ENCODE results near the gene KCNF1.

KCNF1 gene

DNA sequence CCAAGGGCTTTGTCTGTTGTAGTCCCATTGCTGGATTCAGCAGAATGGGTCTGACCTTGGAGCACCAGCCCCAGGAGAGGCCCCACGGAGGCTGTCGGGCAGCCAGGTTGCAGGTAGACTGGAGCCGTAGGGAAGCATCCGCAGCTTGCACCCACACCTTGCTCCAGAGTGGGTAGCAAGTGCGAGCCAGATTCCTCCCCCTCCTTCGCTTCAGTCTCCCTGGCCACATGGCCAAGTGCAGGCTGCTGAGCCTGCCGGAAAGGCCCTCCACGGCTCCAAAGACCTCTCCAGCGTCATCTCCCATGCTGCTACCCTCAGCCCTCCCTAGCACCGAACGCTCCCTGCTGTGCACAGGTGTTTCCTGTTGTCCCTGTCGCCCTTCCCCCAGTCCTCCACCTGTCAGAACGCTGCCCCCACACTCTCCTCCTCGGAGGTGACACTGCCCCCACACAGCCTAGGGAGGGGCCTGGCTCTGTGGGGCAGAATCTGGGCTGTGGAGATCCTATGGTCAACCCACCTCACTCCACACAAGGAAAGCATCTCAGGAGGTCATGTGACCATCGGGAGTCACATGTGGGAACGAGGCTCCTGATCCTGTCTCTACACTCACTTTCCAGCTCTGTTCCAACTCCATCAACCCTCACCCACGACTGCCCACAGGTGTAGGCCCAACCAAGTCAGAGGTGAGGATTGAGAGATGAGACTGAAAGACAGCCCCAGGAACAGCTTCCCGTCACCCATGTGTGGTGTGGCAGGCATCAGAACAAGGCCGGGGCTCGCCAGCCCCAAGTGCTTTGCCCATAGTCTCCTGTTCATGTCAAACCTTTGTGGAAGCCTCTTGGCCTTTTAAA, 8.3 kb downstream of the KCNF1 start:
- no peak overlapping the region for H2AFZ ChIP-seq (ENCODE audit: insufficient read depth, low read length, poor library complexity)
- DNase-seq = no peak
- H3K4me3 ChIP-seq (ENCODE audit: low read depth, low read length) = no peak overlapping the region
- no peak overlapping the region for H3K4ac ChIP-seq (ENCODE audit: low read depth, low read length)
- H3K79me2 ChIP-seq (ENCODE audit: control insufficient read depth, insufficient read depth, low read length, poor library complexity) = no peaks in the 10 kb centered on the region
- no peak overlapping the region for H4K12ac ChIP-seq (ENCODE audit: low read depth, low read length)
- no CpG with 5 or more reads among the region's 20 CpGs for WGBS (ENCODE audit: extremely low coverage, insufficient coverage, insufficient read length)
- no peaks in the 10 kb centered on the region for H3K4me1 ChIP-seq (ENCODE audit: control insufficient read depth in 1 of 2, insufficient read depth in 2 of 2, low read length in 2 of 2)
- no peak overlapping the region for H3K14ac ChIP-seq (ENCODE audit: low read length)
- H2BK12ac ChIP-seq (ENCODE audit: low read length) = no peak overlapping the region
- no peak overlapping the region for H3K18ac ChIP-seq (ENCODE audit: low read length)
- H3K79me1 ChIP-seq (ENCODE audit: low read length) = no peaks in the 10 kb centered on the region
- no peak overlapping the region for H2BK120ac ChIP-seq (ENCODE audit: insufficient read depth, low read length, poor library complexity)
- no peak overlapping the region for H3K9ac ChIP-seq (ENCODE audit: low read length)
- no peaks in the 10 kb centered on the region for H3K36me3 ChIP-seq (ENCODE audit: control insufficient read depth in 1 of 2, insufficient read depth in 2 of 2, low read length in 2 of 2)
- no peak overlapping the region for H3K23ac ChIP-seq (ENCODE audit: low read length)
- H4K91ac ChIP-seq (ENCODE audit: low read depth, low read length) = no peak overlapping the region
- no peak overlapping the region for H3K27ac ChIP-seq (ENCODE audit: low read depth, low read length)
- H3K4me2 ChIP-seq (ENCODE audit: low read length) = no peak overlapping the region
- H2AK5ac ChIP-seq (ENCODE audit: low read length) = no peak overlapping the region
- H3K27me3 ChIP-seq (ENCODE audit: insufficient read depth, low read length) = no peaks in the 10 kb centered on the region
- H2BK5ac ChIP-seq (ENCODE audit: low read depth, low read length, poor library complexity) = no peak overlapping the region
- peaks cover 2% of the 10 kb centered on the region for H3K9me3 ChIP-seq (ENCODE audit: insufficient read depth, low read depth, low read length)
- no peak overlapping the region for H4K8ac ChIP-seq (ENCODE audit: low read depth, low read length)

DNA sequence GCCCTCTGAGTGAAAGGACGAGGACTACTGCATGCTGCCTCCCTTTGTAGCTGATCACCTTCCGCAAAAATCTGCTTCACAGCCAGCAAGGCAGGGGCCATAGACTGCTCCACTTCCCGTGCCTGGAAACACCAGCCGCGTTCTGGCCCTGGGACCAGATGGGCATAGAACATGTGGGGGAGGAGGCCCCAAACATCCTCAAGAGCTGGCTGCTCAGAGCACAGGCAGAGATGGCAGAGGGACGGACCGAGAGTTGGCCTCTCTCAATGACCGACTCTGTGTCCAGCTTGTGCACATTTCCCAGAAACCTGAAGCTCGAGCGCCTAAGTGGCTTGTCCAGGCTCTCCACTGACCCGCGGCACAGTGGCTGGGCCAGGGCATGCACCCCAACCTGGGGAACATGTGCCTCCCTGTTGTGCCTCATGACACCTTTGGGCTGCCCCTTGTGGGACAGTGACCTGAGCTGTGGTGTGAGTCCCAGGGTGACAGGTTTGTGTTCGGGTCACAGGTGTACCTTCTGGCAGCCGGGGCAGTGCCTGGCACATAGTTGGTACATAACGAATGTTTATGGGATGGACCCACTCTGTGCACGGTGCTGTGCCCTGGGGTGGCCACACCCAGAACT, 9.1 kb downstream of the KCNF1 start:
- Histone ChIP-seq H3K79me2 (ENCODE audit: control insufficient read depth, insufficient read depth, low read length, poor library complexity) (no peaks in the 10 kb centered on the region), H3K4ac (ENCODE audit: low read depth, low read length) (no peak overlapping the region), H2BK120ac (ENCODE audit: insufficient read depth, low read length, poor library complexity) (no peak overlapping the region), H3K36me3 (ENCODE audit: control insufficient read depth in 1 of 2, insufficient read depth in 2 of 2, low read length in 2 of 2) (no peaks in the 10 kb centered on the region), H4K8ac (ENCODE audit: low read depth, low read length) (no peak overlapping the region), H3K4me3 (ENCODE audit: low read depth, low read length) (no peak overlapping the region), H2BK12ac (ENCODE audit: low read length) (no peak overlapping the region), H4K12ac (ENCODE audit: low read depth, low read length) (no peak overlapping the region), H3K23ac (ENCODE audit: low read length) (no peak overlapping the region), H3K18ac (ENCODE audit: low read length) (no peak overlapping the region), H3K4me2 (ENCODE audit: low read length) (no peak overlapping the region), H2AK5ac (ENCODE audit: low read length) (no peak overlapping the region), H2AFZ (ENCODE audit: insufficient read depth, low read length, poor library complexity) (no peak overlapping the region), H3K79me1 (ENCODE audit: low read length) (no peaks in the 10 kb centered on the region), H4K91ac (ENCODE audit: low read depth, low read length) (no peak overlapping the region), H2BK5ac (ENCODE audit: low read depth, low read length, poor library complexity) (no peak overlapping the region), H3K27me3 (ENCODE audit: insufficient read depth, low read length) (no peaks in the 10 kb centered on the region), H3K9ac (ENCODE audit: low read length) (no peak overlapping the region), H3K4me1 (ENCODE audit: control insufficient read depth in 1 of 2, insufficient read depth in 2 of 2, low read length in 2 of 2) (no peaks in the 10 kb centered on the region), H3K14ac (ENCODE audit: low read length) (no peak overlapping the region), H3K9me3 (ENCODE audit: insufficient read depth, low read depth, low read length) (peaks cover 3% of the 10 kb centered on the region), H3K27ac (ENCODE audit: low read depth, low read length) (no peak overlapping the region)
- WGBS (ENCODE audit: extremely low coverage, insufficient coverage, insufficient read length) = no CpG with 5 or more reads among the region's 16 CpGs
- no peak for DNase-seq

GRCh38 chr2:10921525-10921924, 9.8 kb downstream of the KCNF1 start:
- Histone ChIP-seq H2BK120ac (ENCODE audit: insufficient read depth, low read length, poor library complexity) (no peak overlapping the region), H4K12ac (ENCODE audit: low read depth, low read length) (no peak overlapping the region), H2AFZ (ENCODE audit: insufficient read depth, low read length, poor library complexity) (no peak overlapping the region), H3K4me1 (ENCODE audit: control insufficient read depth in 1 of 2, insufficient read depth in 2 of 2, low read length in 2 of 2) (no peaks in the 10 kb centered on the region), H2BK12ac (ENCODE audit: low read length) (no peak overlapping the region), H2AK5ac (ENCODE audit: low read length) (no peak overlapping the region), H2BK5ac (ENCODE audit: low read depth, low read length, poor library complexity) (no peak overlapping the region), H3K27me3 (ENCODE audit: insufficient read depth, low read length) (no peaks in the 10 kb centered on the region), H4K91ac (ENCODE audit: low read depth, low read length) (no peak overlapping the region), H3K23ac (ENCODE audit: low read length) (no peak overlapping the region), H3K9me3 (ENCODE audit: insufficient read depth, low read depth, low read length) (peaks cover 3% of the 10 kb centered on the region), H3K79me2 (ENCODE audit: control insufficient read depth, insufficient read depth, low read length, poor library complexity) (no peaks in the 10 kb centered on the region), H3K79me1 (ENCODE audit: low read length) (no peaks in the 10 kb centered on the region), H3K9ac (ENCODE audit: low read length) (no peak overlapping the region), H3K36me3 (ENCODE audit: control insufficient read depth in 1 of 2, insufficient read depth in 2 of 2, low read length in 2 of 2) (no peaks in the 10 kb centered on the region), H4K8ac (ENCODE audit: low read depth, low read length) (no peak overlapping the region), H3K4me2 (ENCODE audit: low read length) (no peak overlapping the region), H3K27ac (ENCODE audit: low read depth, low read length) (no peak overlapping the region), H3K14ac (ENCODE audit: low read length) (no peak overlapping the region), H3K4ac (ENCODE audit: low read depth, low read length) (no peak overlapping the region), H3K4me3 (ENCODE audit: low read depth, low read length) (no peak overlapping the region), H3K18ac (ENCODE audit: low read length) (no peak overlapping the region)
- WGBS (ENCODE audit: extremely low coverage, insufficient coverage, insufficient read length) = no CpG with 5 or more reads among the region's 6 CpGs
- DNase-seq = no peak

DNA sequence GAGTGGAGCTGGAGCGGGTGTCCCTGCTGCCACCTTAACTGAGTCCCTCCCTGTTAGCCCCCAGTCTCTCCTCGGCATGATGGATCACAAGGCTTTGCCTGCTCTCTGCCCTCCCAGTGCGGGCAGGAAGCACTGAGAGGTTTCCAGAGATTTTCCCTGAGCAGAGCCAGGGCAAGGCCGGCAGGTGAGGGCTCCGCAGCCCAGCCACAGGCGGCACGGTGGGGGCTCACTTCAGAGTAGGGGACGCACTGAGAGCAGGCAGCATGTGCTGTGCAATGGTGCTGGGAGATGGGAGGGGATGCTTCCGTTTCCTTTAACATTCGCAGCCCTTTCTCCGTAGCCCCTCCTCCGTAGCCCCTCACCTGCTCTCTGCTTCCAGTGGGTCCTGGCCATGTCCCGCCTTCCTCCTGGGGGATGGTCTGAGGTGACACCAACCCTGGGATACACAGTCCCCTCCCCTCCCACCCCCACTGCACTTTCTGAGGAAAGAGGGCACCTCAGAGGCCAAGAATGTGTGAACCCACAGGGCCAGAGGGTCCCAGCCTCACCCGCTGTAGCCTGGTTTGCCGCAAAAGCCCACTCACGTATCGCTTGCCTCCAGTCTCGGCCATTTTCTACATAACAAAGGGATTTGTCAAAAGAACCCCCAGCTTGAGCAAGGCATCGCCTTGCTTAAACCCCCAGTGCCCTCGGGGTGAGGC, 10.7 kb downstream of the KCNF1 start:
- Histone ChIP-seq H3K4me3 (ENCODE audit: low read depth, low read length) (no peak overlapping the region), H2BK120ac (ENCODE audit: insufficient read depth, low read length, poor library complexity) (no peak overlapping the region), H3K27ac (ENCODE audit: low read depth, low read length) (no peak overlapping the region), H3K79me2 (ENCODE audit: control insufficient read depth, insufficient read depth, low read length, poor library complexity) (no peaks in the 10 kb centered on the region), H3K9me3 (ENCODE audit: insufficient read depth, low read depth, low read length) (peaks cover 3% of the 10 kb centered on the region), H3K9ac (ENCODE audit: low read length) (no peak overlapping the region), H3K4me2 (ENCODE audit: low read length) (no peak overlapping the region), H4K12ac (ENCODE audit: low read depth, low read length) (no peak overlapping the region), H4K91ac (ENCODE audit: low read depth, low read length) (no peak overlapping the region), H3K18ac (ENCODE audit: low read length) (no peak overlapping the region), H2AFZ (ENCODE audit: insufficient read depth, low read length, poor library complexity) (no peak overlapping the region), H3K4me1 (ENCODE audit: control insufficient read depth in 1 of 2, insufficient read depth in 2 of 2, low read length in 2 of 2) (no peaks in the 10 kb centered on the region), H3K36me3 (ENCODE audit: control insufficient read depth in 1 of 2, insufficient read depth in 2 of 2, low read length in 2 of 2) (no peaks in the 10 kb centered on the region), H3K14ac (ENCODE audit: low read length) (no peak overlapping the region), H3K23ac (ENCODE audit: low read length) (no peak overlapping the region), H3K27me3 (ENCODE audit: insufficient read depth, low read length) (no peaks in the 10 kb centered on the region), H2BK5ac (ENCODE audit: low read depth, low read length, poor library complexity) (no peak overlapping the region), H3K4ac (ENCODE audit: low read depth, low read length) (no peak overlapping the region), H2BK12ac (ENCODE audit: low read length) (no peak overlapping the region), H4K8ac (ENCODE audit: low read depth, low read length) (no peak overlapping the region), H3K79me1 (ENCODE audit: low read length) (no peaks in the 10 kb centered on the region), H2AK5ac (ENCODE audit: low read length) (no peak overlapping the region)
- no CpG with 5 or more reads among the region's 20 CpGs for WGBS (ENCODE audit: extremely low coverage, insufficient coverage, insufficient read length)
- no peak for DNase-seq

Data from trophoblast cell (in vitro differentiated cells and primary cell).